Testis (tissue), 3 donors: Measurements from ENCODE around the gene TEAD3. TPM values are rescaled to one million over a fixed set of nuclear protein-coding genes. Genes with fewer than 3 reads are reported as not detected.

ENCODE experiments used
- DNase-seq: peaks from one replicate; pipeline ENCODE4 v3.0.0-alpha.2; 2019
- H3K27ac ChIP-seq, 2 donors: fragments of 200-600 bp; sonication (generic); one replicate each; pipeline ENCODE4 v1.5.1; 2019
- H3K27me3 ChIP-seq: fragments of 200-600 bp; sonication (generic); one replicate; pipeline ENCODE4 v1.5.1; 2019
- H3K36me3 ChIP-seq: fragments of 200-600 bp; sonication (generic); one replicate; pipeline ENCODE4 v1.5.1; 2017; ENCODE audit warnings: low read depth; ENCODE audit errors: missing control alignments
- H3K4me1 ChIP-seq: fragments of 200-600 bp; sonication (generic); one replicate; pipeline ENCODE4 v1.5.1; 2019
- H3K4me3 ChIP-seq, 2 donors: fragments of 200-600 bp; sonication (generic); one replicate each; pipeline ENCODE4 v1.5.1; 2017 to 2019
- H3K9me3 ChIP-seq: fragments of 200-600 bp; sonication (generic); one replicate; pipeline ENCODE4 v1.5.1; 2017
- POLR2A ChIP-seq: fragments of 450-650 bp; IDR thresholded peaks from one replicate; pipeline ENCODE4 v1.6.1; 2017; ENCODE audit warnings: antibody characterized with exemption, mild to moderate bottlenecking, moderate library complexity
- WGBS, 2 donors: methylation state at CpG; one replicate each; pipeline ENCODE4 v1.1.5; 2018; 5-methylcytosine and 5-hydroxymethylcytosine counted together
- intact Hi-C: fragments of 100-400 bp; cut with DNase I; formaldehyde crosslinking; loops from one replicate; pipeline ENCODE4 v1.15.1; 2023; ENCODE audit warnings: low total_unique reads
- polyA plus RNA-seq: library from polyadenylated mRNA; stranded (reverse); fragments of 350-450 nt; fragmentation: Illumina TruSeq; extraction: RNeasy Lipid Tissue Mini Kit (QIAGEN cat#74804); gene quantifications from one replicate; pipeline ENCODE4 v1.2.3, GENCODE V29; 2014; ENCODE audit warnings: low read depth, low replicate concordance; ENCODE audit not compliant: insufficient read depth
- total RNA-seq, 2 donors: library from RNA; depleted of rRNA; stranded (reverse); fragments of >200 nt; gene quantifications; one replicate each; pipeline ENCODE4 v1.2.3, GENCODE V29; 2016
- TF ChIP-seq, protein P1 (sequence below), 3 experiments: fragments of 450-650 bp in 2 of 3; fragments of 200-600 bp in 1 of 3; sonication (generic) in 1 of 3; IDR thresholded peaks; one replicate each; pipeline ENCODE4 v1.5.1; 2016 to 2019; ENCODE audit warnings: antibody characterized with exemption in 3 of 3, mild to moderate bottlenecking in 2 of 3, moderate library complexity in 1 of 3

Gene TEAD3
- total and polyA plus RNA-seq, 3 donors from 2014 or later = 10.6 to 17.8 (median 16.2) TPM

DNA sequence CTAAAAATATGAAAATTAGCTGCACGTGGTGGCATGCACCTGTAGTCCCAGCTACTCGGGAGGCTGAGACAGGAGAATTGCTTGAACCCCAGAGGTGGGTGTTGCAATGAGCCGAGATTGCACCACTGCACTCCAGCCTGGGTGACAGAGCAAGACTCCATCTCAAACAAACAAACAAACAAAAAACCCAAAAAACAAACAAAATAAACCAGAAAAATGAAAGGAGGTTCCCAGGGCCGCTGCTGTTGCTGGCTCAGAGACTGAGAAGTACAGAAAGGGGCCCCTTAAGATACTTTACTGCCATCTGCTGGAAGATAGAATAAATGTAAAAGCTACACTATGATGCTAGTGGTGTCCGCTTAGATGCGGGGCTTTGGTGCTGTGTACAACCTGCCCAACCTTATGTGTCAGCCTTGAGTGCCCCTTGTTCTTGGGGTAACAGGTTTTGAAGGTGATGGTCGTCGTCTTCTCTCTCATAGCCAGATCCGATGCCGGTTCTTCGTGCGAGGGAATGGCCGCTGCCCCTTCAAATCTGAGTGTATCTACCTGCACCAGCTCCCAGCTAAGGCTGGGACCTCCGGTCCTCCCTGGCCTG is 47.5 kb downstream of the TEAD3 start:
- WGBS, 2 donors = 43 to 45% methylated on average over 14 of the region's 14 CpGs
- peaks cover 14% of the 10 kb centered on the region for H3K4me1 ChIP-seq
- intact Hi-C loops = loop anchor here (5.0 kb wide), 1 partner anchor 107 kb away; the partner anchor contains the start of gene PPARD
- H3K27me3 ChIP-seq = no peaks in the 10 kb centered on the region
- no peaks in the 10 kb centered on the region for H3K9me3 ChIP-seq
- no peak overlapping the region for H3K4me3 ChIP-seq
- peak; percentile 36 for DNase-seq
- no peak for TF ChIP-seq POLR2A
- TF ChIP-seq, protein P1, sequence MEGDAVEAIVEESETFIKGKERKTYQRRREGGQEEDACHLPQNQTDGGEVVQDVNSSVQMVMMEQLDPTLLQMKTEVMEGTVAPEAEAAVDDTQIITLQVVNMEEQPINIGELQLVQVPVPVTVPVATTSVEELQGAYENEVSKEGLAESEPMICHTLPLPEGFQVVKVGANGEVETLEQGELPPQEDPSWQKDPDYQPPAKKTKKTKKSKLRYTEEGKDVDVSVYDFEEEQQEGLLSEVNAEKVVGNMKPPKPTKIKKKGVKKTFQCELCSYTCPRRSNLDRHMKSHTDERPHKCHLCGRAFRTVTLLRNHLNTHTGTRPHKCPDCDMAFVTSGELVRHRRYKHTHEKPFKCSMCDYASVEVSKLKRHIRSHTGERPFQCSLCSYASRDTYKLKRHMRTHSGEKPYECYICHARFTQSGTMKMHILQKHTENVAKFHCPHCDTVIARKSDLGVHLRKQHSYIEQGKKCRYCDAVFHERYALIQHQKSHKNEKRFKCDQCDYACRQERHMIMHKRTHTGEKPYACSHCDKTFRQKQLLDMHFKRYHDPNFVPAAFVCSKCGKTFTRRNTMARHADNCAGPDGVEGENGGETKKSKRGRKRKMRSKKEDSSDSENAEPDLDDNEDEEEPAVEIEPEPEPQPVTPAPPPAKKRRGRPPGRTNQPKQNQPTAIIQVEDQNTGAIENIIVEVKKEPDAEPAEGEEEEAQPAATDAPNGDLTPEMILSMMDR (IDR thresholded peaks at IDR 0.05) = peak; percentile 54 to 71 (median 67)
- no peaks in the 10 kb centered on the region for H3K36me3 ChIP-seq
- H3K27ac ChIP-seq = no peak overlapping the region

DNA sequence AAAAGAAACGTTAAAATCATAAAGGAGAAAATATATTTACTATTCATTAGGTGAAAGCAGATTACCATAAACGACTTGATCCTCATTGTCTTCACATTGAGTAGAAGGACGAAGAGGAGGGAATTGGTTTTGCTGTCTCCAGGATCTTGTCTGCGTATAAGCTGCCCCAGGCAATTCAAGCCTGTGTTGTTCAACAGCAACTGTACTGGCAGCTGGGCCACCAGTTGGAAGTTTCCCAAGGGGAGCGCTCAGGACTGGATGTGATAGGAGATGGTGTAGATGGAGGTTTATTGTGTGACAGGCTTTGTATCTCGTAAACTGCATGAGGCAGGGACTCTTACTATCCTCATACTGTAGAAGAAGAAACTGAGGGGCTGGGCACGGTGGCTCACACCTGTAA is 48.7 kb downstream of the TEAD3 start:
- H3K4me3 ChIP-seq = no peak overlapping the region
- H3K4me1 ChIP-seq = peaks cover 9% of the 10 kb centered on the region
- H3K9me3 ChIP-seq = no peaks in the 10 kb centered on the region
- H3K27me3 ChIP-seq = no peaks in the 10 kb centered on the region
- no peaks in the 10 kb centered on the region for H3K36me3 ChIP-seq
- intact Hi-C loops = loop anchor here (5.0 kb wide), 1 partner anchor 106 kb away; the partner anchor contains the start of gene PPARD
- no peak overlapping the region for H3K27ac ChIP-seq
- no peak for TF ChIP-seq POLR2A
- TF ChIP-seq, protein P1 (IDR thresholded peaks at IDR 0.05) = no peak
- DNase-seq = no peak
- WGBS, 2 donors = 71 to 79% methylated on average over 7 of the region's 7 CpGs

DNA sequence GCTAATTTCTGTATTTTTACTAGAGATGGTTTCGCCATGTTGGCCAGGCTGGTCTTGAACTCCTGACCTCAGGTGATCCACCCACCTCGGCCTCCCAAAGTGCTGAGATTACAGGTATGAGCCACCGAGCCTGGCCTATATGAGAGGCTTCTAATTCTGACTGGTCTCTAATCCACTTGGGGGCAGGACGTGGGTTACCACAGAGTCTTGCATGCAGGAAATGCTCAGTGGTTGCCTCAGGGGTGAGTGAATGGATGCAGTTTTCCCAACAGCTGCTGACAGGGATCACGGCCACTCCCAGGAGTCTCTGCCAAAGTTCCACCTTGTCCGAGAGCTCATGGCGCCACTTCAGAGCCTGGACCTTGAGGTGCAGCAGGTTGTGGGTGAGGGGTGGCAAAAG is 51.2 kb downstream of the TEAD3 start:
- TF ChIP-seq, protein P1 (IDR thresholded peaks at IDR 0.05) = no peak
- no peak for TF ChIP-seq POLR2A
- no peak for DNase-seq
- 91 to 97% methylated on average over 6 to 7 of the region's 7 CpGs for whole genome bisulfite sequencing, 2 donors
- intact Hi-C loops = loop anchor here (5.0 kb wide), 1 partner anchor 103 kb away; the partner anchor contains the start of gene PPARD
- no peaks in the 10 kb centered on the region for H3K4me1 ChIP-seq
- no peak overlapping the region for H3K4me3 ChIP-seq
- no peaks in the 10 kb centered on the region for H3K9me3 ChIP-seq
- no peaks in the 10 kb centered on the region for H3K27me3 ChIP-seq
- H3K27ac ChIP-seq = no peak overlapping the region
- no peaks in the 10 kb centered on the region for H3K36me3 ChIP-seq

DNA sequence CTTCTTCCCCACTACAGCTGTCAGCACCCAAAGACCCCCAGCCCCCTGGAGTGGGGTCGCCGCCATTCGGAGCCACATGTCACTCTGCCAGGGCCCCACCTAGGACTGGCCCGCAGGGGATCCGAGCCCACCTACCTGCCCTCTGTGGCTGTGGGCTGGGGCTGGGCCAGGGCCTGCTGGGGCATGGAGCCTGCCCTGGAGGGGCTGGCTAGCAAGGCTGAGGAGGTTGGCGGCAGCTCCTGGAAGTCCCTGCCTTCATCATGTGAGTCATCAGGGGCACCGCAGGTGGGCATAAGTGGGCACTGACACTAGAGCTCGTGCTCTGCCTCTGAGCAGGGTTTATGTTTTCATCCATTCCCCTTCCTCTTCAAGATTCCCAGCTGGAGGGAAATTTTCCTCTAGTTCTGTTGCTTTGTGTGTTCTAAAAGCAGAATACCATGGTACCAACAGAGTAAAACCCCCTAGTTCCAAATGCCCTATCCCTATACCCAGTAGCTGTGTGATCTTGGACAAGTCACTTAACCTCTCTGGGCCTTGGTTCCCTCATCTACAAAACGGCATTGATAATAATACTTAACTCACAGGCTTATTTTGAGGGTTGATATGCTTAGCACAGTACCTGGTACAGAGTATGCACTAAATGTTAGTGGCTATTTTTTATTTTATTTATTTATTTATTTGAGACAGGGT is 53.4 kb downstream of the TEAD3 start:
- no peaks in the 10 kb centered on the region for H3K4me1 ChIP-seq
- no peak for TF ChIP-seq POLR2A
- TF ChIP-seq, protein P1 (IDR thresholded peaks at IDR 0.05) = no peak
- no peaks in the 10 kb centered on the region for H3K9me3 ChIP-seq
- H3K4me3 ChIP-seq = no peak overlapping the region
- H3K36me3 ChIP-seq = no peaks in the 10 kb centered on the region
- whole genome bisulfite sequencing, 2 donors = 94% methylated on average over 8 to 9 of the region's 9 CpGs
- no peak overlapping the region for H3K27ac ChIP-seq
- intact Hi-C loops = no loop called here
- no peaks in the 10 kb centered on the region for H3K27me3 ChIP-seq
- no peak for DNase-seq
